ENCODE measurements around the gene ATP6V1G2. TPM values are rescaled to one million over a fixed set of nuclear protein-coding genes. Genes with fewer than 3 reads are reported as not detected.

ATP6V1G2 gene
- total and polyA plus RNA-seq, 2 of the 4 experiments (the other 2 are of a cell fraction) = 1.4 to 6.5 TPM

- Histone ChIP-seq H3K4me3 (ENCODE audit: insufficient read depth, low read depth, low read length) (peak overlapping the region; percentile 82), H3K79me1 (ENCODE audit: low read depth in 1 of 2, low read length in 2 of 2) (no peaks in the 10 kb centered on the region), H2BK120ac (ENCODE audit: low read depth, low read length) (no peak overlapping the region), H2AK9ac (replicated peaks; ENCODE audit: low read depth, low read length, poor library complexity) (peak overlapping the region; percentile 89), H3K9ac (ENCODE audit: low read depth, low read length) (peak overlapping the region; percentile 77), H3K14ac (replicated peaks; ENCODE audit: low read depth, low read length) (peak overlapping the region; percentile 95), H4K8ac (ENCODE audit: low read depth in 2 of 2, low read length in 2 of 2) (peak overlapping the region; percentile 51 to 93; a peak in 3 of 4 replicates), H3K36me3 (ENCODE audit: control insufficient read depth, insufficient read depth, low read length) (no peaks in the 10 kb centered on the region), H3K9me1 (ENCODE audit: insufficient read depth, low read length) (no peaks in the 10 kb centered on the region; the same call in 1 of the 2 replicates), H3K4me2 (ENCODE audit: low read depth, low read length) (peak overlapping the region; percentile 75), H2BK15ac (ENCODE audit: low read depth, low read length) (no peak overlapping the region), H2AFZ (replicated peaks; ENCODE audit: low read length, poor library complexity) (peak overlapping the region; percentile 98), H4K91ac (ENCODE audit: insufficient read depth, low read depth, low read length) (no peak overlapping the region), H2BK5ac (ENCODE audit: low read depth, low read length, poor library complexity, severe bottlenecking) (no peak overlapping the region), H4K20me1 (ENCODE audit: insufficient read depth, low read length) (no peaks in the 10 kb centered on the region), H2BK20ac (ENCODE audit: low read depth, low read length) (no peak overlapping the region), H2AK5ac (ENCODE audit: low read depth, low read length) (peak overlapping the region; percentile 21), H3K4ac (ENCODE audit: low read depth, low read length) (peak overlapping the region; percentile 83), H4K5ac (ENCODE audit: low read depth, low read length) (peak overlapping the region; percentile 54), H3K9me3 (ENCODE audit: control insufficient read depth, insufficient read depth, low read length) (no peaks in the 10 kb centered on the region), H3K27me3 (ENCODE audit: control insufficient read depth, insufficient read depth, low read length) (peaks cover 11% of the 10 kb centered on the region), H3K18ac (ENCODE audit: low read depth, low read length) (no peak overlapping the region), H3K27ac (ENCODE audit: insufficient read depth, low read length) (peak overlapping the region; percentile 2; the same call in 1 of the 2 replicates), H3K56ac (ENCODE audit: extremely low read depth, insufficient read depth, low read length) (peak overlapping the region; percentile 52; the same call in 1 of the 2 replicates), H3K23ac (ENCODE audit: low read depth, low read length) (peak overlapping the region; percentile 86), H3K4me1 (ENCODE audit: control insufficient read depth, insufficient read depth, low read length) (peaks cover 4% of the 10 kb centered on the region; the same call in 1 of the 2 replicates)
- dilution Hi-C loops (cut with HindIII; ENCODE audit: low sequenced_read_pairs, unreplicated experiment) (no loop called here), intact Hi-C loops (cut with micrococcal nuclease) (loop anchor here (2.0 to 5.0 kb wide), 2 partner anchors 17 to 34 kb away; partner anchors contain the start of genes ATP6V1G2 and NFKBIL1), in situ Hi-C loops (cut with MboI; ENCODE audit: low sequenced_read_pairs) (no loop called here)
- ATAC-seq (ENCODE audit: low read depth) (peak; percentile 35), DNase-seq (no peak)
- no peak for TF ChIP-seq SMC3 (IDR thresholded peaks at IDR 0.05; ENCODE audit: low read depth, low read length)
- no peak for TF ChIP-seq RCOR1 (IDR thresholded peaks at IDR 0.05; ENCODE audit: insufficient replicate concordance, low read length)
- TF ChIP-seq, protein P1, sequence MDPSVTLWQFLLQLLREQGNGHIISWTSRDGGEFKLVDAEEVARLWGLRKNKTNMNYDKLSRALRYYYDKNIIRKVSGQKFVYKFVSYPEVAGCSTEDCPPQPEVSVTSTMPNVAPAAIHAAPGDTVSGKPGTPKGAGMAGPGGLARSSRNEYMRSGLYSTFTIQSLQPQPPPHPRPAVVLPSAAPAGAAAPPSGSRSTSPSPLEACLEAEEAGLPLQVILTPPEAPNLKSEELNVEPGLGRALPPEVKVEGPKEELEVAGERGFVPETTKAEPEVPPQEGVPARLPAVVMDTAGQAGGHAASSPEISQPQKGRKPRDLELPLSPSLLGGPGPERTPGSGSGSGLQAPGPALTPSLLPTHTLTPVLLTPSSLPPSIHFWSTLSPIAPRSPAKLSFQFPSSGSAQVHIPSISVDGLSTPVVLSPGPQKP (IDR thresholded peaks at IDR 0.05; ENCODE audit: borderline replicate concordance, low read depth, low read length) = no peak
- TF ChIP-seq, protein P2, sequence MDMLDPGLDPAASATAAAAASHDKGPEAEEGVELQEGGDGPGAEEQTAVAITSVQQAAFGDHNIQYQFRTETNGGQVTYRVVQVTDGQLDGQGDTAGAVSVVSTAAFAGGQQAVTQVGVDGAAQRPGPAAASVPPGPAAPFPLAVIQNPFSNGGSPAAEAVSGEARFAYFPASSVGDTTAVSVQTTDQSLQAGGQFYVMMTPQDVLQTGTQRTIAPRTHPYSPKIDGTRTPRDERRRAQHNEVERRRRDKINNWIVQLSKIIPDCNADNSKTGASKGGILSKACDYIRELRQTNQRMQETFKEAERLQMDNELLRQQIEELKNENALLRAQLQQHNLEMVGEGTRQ (IDR thresholded peaks at IDR 0.05; ENCODE audit: low read depth, low read length) = no peak
- TF ChIP-seq NFE2L2 (IDR thresholded peaks at IDR 0.05; ENCODE audit: low read depth, low read length) = no peak
- TF ChIP-seq RFX5 (IDR thresholded peaks at IDR 0.05; ENCODE audit: low read depth, low read length) = no peak
- TF ChIP-seq RAD21 (IDR thresholded peaks at IDR 0.05; ENCODE audit: low read length) = no peak
- TF ChIP-seq FOS (IDR thresholded peaks at IDR 0.05; ENCODE audit: low read depth, low read length) = no peak
- BruUV-seq (replicated peaks) = no TSS peak
- 30% methylated on average over 2 of the region's 21 CpGs; no CpG with 5 or more reads in 1 of the 2 experiments for WGBS, 2 experiments (ENCODE audit: extremely low coverage in 2 of 2, insufficient read length in 1 of 2)
- ChIA-PET POLR2A (ENCODE audit: unreplicated experiment) (interaction anchor here (1.0 kb wide), 1 partner anchor 35 kb away, joined by 3 read pairs; the partner anchor contains the start of gene NFKBIL1), CTCF (interaction anchor here (0.6 to 1.4 kb wide), 6 partner anchors 15 to 140 kb away, joined by 3 to 6 read pairs (median 3); no protein-coding TSS in a partner anchor)
These were observed 35.2 kb upstream of the ATP6V1G2 start for GRCh38 chr6:31581434-31582229.
